ENCODE data around the gene CMKLR1.

CMKLR1 gene

DNA sequence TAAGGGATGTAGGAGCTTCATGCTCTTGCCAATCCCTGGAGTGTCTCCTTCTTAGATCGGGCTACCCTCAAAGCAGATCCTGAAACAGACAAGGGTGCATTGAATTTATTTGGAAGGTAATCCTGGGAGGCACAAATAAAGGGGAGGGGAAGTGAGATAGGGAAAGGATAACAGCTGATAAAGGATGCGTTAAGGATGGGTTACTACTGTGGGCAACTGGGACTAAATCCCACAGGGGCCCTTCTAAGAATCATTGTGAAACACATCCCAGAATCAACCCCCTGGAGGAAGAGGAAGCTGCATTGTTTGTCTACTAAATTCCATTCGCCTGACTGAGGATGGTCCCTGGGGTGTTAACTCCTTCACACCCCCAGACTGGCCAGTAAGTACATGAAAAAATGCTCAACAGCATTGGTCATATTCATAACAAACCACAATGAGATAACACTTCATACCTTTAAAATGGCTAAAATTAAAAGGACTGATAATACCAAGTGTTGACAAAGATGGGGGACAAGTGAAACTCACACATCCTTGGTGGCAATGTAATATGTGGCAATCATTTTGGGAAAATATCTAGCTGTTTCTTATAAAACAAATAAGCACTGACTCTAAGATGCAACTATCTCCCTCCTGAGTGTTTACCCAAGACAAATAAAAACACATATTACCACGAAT is 37.0 kb upstream of the CMKLR1 start:
- TF ChIP-seq EGR1 (IDR thresholded peaks at IDR 0.05) (no peak), USF1 (IDR thresholded peaks at IDR 0.05) (no peak), YY1 (IDR thresholded peaks at IDR 0.05; ENCODE audit: low read depth) (no peak), NFIC (IDR thresholded peaks at IDR 0.05) (no peak), EP300 (IDR thresholded peaks at IDR 0.05; ENCODE audit: borderline replicate concordance) (no peak), FOXM1 (IDR thresholded peaks at IDR 0.05; ENCODE audit: borderline replicate concordance, low read depth) (no peak), ZBTB7A (IDR thresholded peaks at IDR 0.05; ENCODE audit: low read depth) (no peak), TEAD4 (IDR thresholded peaks at IDR 0.05) (no peak), CREB1 (IDR thresholded peaks at IDR 0.05; ENCODE audit: low read depth) (no peak), CEBPB (IDR thresholded peaks at IDR 0.05) (no peak), TAF1 (IDR thresholded peaks at IDR 0.05; ENCODE audit: low read depth) (no peak), TCF12 (IDR thresholded peaks at IDR 0.05; ENCODE audit: low read depth) (no peak), RAD21 (IDR thresholded peaks at IDR 0.05; ENCODE audit: low read depth) (no peak)
- TF ChIP-seq, protein P1, sequence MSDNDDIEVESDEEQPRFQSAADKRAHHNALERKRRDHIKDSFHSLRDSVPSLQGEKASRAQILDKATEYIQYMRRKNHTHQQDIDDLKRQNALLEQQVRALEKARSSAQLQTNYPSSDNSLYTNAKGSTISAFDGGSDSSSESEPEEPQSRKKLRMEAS (IDR thresholded peaks at IDR 0.05), result no peak
- TF ChIP-seq, protein P2, sequence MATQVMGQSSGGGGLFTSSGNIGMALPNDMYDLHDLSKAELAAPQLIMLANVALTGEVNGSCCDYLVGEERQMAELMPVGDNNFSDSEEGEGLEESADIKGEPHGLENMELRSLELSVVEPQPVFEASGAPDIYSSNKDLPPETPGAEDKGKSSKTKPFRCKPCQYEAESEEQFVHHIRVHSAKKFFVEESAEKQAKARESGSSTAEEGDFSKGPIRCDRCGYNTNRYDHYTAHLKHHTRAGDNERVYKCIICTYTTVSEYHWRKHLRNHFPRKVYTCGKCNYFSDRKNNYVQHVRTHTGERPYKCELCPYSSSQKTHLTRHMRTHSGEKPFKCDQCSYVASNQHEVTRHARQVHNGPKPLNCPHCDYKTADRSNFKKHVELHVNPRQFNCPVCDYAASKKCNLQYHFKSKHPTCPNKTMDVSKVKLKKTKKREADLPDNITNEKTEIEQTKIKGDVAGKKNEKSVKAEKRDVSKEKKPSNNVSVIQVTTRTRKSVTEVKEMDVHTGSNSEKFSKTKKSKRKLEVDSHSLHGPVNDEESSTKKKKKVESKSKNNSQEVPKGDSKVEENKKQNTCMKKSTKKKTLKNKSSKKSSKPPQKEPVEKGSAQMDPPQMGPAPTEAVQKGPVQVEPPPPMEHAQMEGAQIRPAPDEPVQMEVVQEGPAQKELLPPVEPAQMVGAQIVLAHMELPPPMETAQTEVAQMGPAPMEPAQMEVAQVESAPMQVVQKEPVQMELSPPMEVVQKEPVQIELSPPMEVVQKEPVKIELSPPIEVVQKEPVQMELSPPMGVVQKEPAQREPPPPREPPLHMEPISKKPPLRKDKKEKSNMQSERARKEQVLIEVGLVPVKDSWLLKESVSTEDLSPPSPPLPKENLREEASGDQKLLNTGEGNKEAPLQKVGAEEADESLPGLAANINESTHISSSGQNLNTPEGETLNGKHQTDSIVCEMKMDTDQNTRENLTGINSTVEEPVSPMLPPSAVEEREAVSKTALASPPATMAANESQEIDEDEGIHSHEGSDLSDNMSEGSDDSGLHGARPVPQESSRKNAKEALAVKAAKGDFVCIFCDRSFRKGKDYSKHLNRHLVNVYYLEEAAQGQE (IDR thresholded peaks at IDR 0.05; ENCODE audit: low read depth), result no peak

DNA sequence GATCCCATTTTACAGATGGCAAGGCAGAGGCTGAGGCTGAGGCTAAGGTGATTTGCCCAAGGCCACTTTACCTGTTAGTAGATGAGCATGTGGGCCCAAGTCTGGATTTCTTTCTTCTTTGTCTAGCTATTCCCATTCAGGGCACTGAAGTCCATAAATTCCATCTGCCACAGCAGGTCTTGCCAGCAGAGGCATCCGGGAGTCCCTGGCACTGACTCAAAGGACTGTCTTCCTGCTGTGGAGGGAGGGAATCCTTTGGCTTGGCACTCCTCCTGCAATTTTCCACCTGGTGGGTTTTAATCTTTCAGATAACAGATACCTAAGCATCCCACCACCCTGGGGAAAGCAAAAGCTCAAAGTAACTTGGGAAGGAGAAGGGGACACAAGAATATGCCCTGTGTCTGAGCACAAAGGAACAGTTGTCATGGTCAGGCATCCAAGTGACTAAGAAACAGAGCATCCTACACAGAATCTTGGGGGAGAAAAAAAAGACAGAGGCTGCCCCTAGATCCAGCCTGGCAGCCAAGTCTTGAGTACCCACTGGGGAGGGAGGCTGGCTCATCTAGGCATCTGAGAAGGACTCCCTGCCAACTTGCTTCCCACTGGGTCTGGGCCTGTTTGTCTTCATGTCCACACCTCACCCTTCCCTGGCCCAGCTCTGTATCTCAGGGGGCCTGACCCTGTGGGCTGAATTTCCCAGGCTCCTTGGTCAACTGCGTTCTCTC is 35.6 kb upstream of the CMKLR1 start:
- TF ChIP-seq TCF12 (IDR thresholded peaks at IDR 0.05; ENCODE audit: low read depth) (no peak), EP300 (IDR thresholded peaks at IDR 0.05; ENCODE audit: borderline replicate concordance) (no peak), CEBPB (IDR thresholded peaks at IDR 0.05) (no peak), CREB1 (IDR thresholded peaks at IDR 0.05; ENCODE audit: low read depth) (no peak), TEAD4 (IDR thresholded peaks at IDR 0.05) (no peak), EGR1 (IDR thresholded peaks at IDR 0.05) (no peak), USF1 (IDR thresholded peaks at IDR 0.05) (no peak), NFIC (IDR thresholded peaks at IDR 0.05) (no peak), RAD21 (IDR thresholded peaks at IDR 0.05; ENCODE audit: low read depth) (no peak), FOXM1 (IDR thresholded peaks at IDR 0.05; ENCODE audit: borderline replicate concordance, low read depth) (no peak), ZBTB7A (IDR thresholded peaks at IDR 0.05; ENCODE audit: low read depth) (no peak), YY1 (IDR thresholded peaks at IDR 0.05; ENCODE audit: low read depth) (no peak), TAF1 (IDR thresholded peaks at IDR 0.05; ENCODE audit: low read depth) (no peak)
- TF ChIP-seq, protein P1 (IDR thresholded peaks at IDR 0.05), result no peak
- TF ChIP-seq, protein P2 (IDR thresholded peaks at IDR 0.05; ENCODE audit: low read depth), result no peak

- no peak for TF ChIP-seq FOXM1 (IDR thresholded peaks at IDR 0.05; ENCODE audit: borderline replicate concordance, low read depth)
- peak; percentile 24; the same call in 1 of the 2 replicates for TF ChIP-seq RAD21 (IDR thresholded peaks at IDR 0.05; ENCODE audit: low read depth)
- TF ChIP-seq CREB1 (IDR thresholded peaks at IDR 0.05; ENCODE audit: low read depth), result no peak
- TF ChIP-seq ZBTB7A (IDR thresholded peaks at IDR 0.05; ENCODE audit: low read depth), result no peak
- no peak for TF ChIP-seq USF1 (IDR thresholded peaks at IDR 0.05)
Measured at GRCh38 chr12:108373111-108373510, 34.0 kb upstream of the CMKLR1 start.

DNA sequence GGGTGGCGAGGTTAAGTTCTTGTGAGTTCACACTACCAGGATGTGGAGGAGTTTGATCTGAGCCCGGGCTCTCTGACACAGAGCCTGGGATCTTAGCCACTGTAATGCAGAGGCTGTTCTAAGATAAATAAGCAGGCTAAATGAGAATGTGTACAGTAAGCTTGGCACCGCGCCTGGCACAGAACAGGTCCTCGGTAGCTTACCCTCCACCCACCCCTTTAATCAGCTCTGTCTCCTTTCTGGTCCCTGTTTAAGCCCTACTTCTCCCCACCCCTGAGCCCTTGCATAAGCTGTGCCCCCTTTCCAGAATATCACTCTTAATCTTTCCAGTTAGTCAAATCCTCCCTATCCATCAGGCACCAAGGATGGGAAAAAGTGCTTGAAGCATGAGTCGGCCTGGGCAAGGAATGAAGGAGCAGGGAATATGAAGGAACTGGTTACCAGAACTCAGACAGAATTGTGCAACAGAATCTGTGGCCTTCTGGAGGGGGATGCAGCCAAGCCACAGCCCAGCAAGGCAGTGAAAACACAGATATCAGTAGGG is 32.8 kb upstream of the CMKLR1 start:
- TF ChIP-seq, protein P2 (IDR thresholded peaks at IDR 0.05; ENCODE audit: low read depth), result no peak
- TF ChIP-seq FOXM1 (IDR thresholded peaks at IDR 0.05; ENCODE audit: borderline replicate concordance, low read depth) (no peak), TCF12 (IDR thresholded peaks at IDR 0.05; ENCODE audit: low read depth) (no peak), YY1 (IDR thresholded peaks at IDR 0.05; ENCODE audit: low read depth) (no peak), ZBTB7A (IDR thresholded peaks at IDR 0.05; ENCODE audit: low read depth) (no peak), EGR1 (IDR thresholded peaks at IDR 0.05) (no peak), TAF1 (IDR thresholded peaks at IDR 0.05; ENCODE audit: low read depth) (no peak), TEAD4 (IDR thresholded peaks at IDR 0.05) (no peak), RAD21 (IDR thresholded peaks at IDR 0.05; ENCODE audit: low read depth) (no peak), USF1 (IDR thresholded peaks at IDR 0.05) (no peak), NFIC (IDR thresholded peaks at IDR 0.05) (no peak), CEBPB (IDR thresholded peaks at IDR 0.05) (no peak), EP300 (IDR thresholded peaks at IDR 0.05; ENCODE audit: borderline replicate concordance) (no peak), CREB1 (IDR thresholded peaks at IDR 0.05; ENCODE audit: low read depth) (no peak)
- TF ChIP-seq, protein P1 (IDR thresholded peaks at IDR 0.05), result no peak
